SK-N-SH (cell line): ENCODE measurements around the gene ZC4H2.

ENCODE experiments used
- CTCF ChIP-seq: fragments of 200-600 bp; sonication (generic); IDR thresholded peaks from 2 replicates; pipeline ENCODE4 v1.6.1; 2017; ENCODE audit warnings: antibody characterized with exemption, mild to moderate bottlenecking, moderate library complexity
- GATA2 ChIP-seq: sonication (generic); formaldehyde crosslinking; IDR thresholded peaks from 2 replicates; pipeline ENCODE4 v1.5.0; 2020; ENCODE audit warnings: mild to moderate bottlenecking, missing genetic modification reagents
- JUND ChIP-seq: IDR thresholded peaks from 2 replicates; pipeline ENCODE4 v1.4.0; 2012
- MAX ChIP-seq: IDR thresholded peaks from 2 replicates; pipeline ENCODE4 v1.4.0; 2012; ENCODE audit warnings: low read depth
- NFIC ChIP-seq: IDR thresholded peaks from 2 replicates; pipeline ENCODE4 v1.4.0; 2012; ENCODE audit warnings: borderline replicate concordance
- NRF1 ChIP-seq: IDR thresholded peaks from 2 replicates; pipeline ENCODE4 v1.6.1; 2012; ENCODE audit warnings: low read depth, mild to moderate bottlenecking, low read length
- POLR2AphosphoS5 ChIP-seq: IDR thresholded peaks from 2 replicates; pipeline ENCODE4 v1.6.1; 2012; ENCODE audit warnings: low read depth, low read length
- RCOR1 ChIP-seq: fragments of 150-350 bp; IDR thresholded peaks from 2 replicates; pipeline ENCODE4 v1.6.1; 2017; ENCODE audit warnings: antibody characterized with exemption, low read length
- SMC3 ChIP-seq: IDR thresholded peaks from 2 replicates; pipeline ENCODE4 v1.6.1; 2012; ENCODE audit warnings: low read depth, low read length, improper control_type of control experiment
- TAF1 ChIP-seq: IDR thresholded peaks from 2 replicates; pipeline ENCODE4 v1.6.1; 2012; ENCODE audit warnings: low read depth, mild to moderate bottlenecking, low read length, moderate library complexity, borderline replicate concordance
- TEAD4 ChIP-seq: IDR thresholded peaks from 2 replicates; pipeline ENCODE4 v1.4.0; 2012; ENCODE audit warnings: mild to moderate bottlenecking, borderline replicate concordance; ENCODE audit not compliant: insufficient read depth
- USF2 ChIP-seq: fragments of 150-350 bp; IDR thresholded peaks from 2 replicates; pipeline ENCODE4 v1.6.1; 2017; ENCODE audit warnings: antibody characterized with exemption, low read length, low read depth, borderline replicate concordance
- TF ChIP-seq, protein P1 (sequence below): IDR thresholded peaks from 2 replicates; pipeline ENCODE4 v1.4.0; 2012; ENCODE audit warnings: low read depth, borderline replicate concordance

GRCh38 chrX:64976673-64977040, 407 bp upstream of the ZC4H2 start:
- TF ChIP-seq CTCF (no peak), NRF1 (no peak), USF2 (no peak), TAF1 (no peak), TEAD4 (no peak), GATA2 (CRISPR knock-in tag) (no peak), SMC3 (no peak), JUND (no peak), RCOR1 (no peak), POLR2AphosphoS5 (no peak), NFIC (no peak), MAX (no peak)
- TF ChIP-seq, protein P1, sequence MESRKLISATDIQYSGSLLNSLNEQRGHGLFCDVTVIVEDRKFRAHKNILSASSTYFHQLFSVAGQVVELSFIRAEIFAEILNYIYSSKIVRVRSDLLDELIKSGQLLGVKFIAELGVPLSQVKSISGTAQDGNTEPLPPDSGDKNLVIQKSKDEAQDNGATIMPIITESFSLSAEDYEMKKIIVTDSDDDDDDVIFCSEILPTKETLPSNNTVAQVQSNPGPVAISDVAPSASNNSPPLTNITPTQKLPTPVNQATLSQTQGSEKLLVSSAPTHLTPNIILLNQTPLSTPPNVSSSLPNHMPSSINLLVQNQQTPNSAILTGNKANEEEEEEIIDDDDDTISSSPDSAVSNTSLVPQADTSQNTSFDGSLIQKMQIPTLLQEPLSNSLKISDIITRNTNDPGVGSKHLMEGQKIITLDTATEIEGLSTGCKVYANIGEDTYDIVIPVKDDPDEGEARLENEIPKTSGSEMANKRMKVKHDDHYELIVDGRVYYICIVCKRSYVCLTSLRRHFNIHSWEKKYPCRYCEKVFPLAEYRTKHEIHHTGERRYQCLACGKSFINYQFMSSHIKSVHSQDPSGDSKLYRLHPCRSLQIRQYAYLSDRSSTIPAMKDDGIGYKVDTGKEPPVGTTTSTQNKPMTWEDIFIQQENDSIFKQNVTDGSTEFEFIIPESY, result no peak
